GM19043 (cell line): Measurements from ENCODE around the gene PDYN.

ENCODE experiments used
- ATAC-seq: cut with Tn5 transposase; IDR thresholded peaks from one replicate; pipeline ENCODE4 v1.9.1; 2021; ENCODE audit warnings: low read depth; ENCODE audit not compliant: unreplicated experiment

The PDYN gene

GRCh38 chr20:1952737-1953530 lies 40.9 kb downstream of the PDYN start:
- ATAC-seq: no peak

- ATAC-seq: no peak
Measured at GRCh38 chr20:1951436-1952115, 42.3 kb downstream of the PDYN start.

DNA sequence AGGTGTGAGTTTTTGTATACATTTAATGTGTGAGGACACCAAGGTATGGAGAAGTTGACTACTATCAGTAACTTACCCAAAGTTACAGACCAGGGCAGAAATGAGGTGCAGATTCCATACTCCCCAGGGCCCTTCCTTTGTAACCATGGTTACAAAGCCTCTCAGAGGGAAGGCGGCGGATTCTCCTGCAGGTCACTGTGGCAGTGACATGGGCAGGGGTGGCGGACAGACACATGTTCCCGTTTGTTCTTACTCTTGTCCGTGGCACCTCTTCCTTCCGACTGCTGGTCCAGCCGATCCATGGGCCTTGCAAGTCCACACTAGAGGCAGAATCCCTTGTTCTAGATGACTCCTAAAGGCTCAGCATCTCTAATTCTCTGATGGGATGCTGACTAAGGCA lies 43.0 kb downstream of the PDYN start:
- ATAC-seq: no peak

GRCh38 chr20:1949347-1950100 lies 44.3 kb downstream of the PDYN start:
- ATAC-seq: no peak

GRCh38 chr20:1947535-1947846 lies 46.4 kb downstream of the PDYN start:
- ATAC-seq: no peak

GRCh38 chr20:1946762-1947534 lies 46.9 kb downstream of the PDYN start:
- ATAC-seq: no peak

DNA sequence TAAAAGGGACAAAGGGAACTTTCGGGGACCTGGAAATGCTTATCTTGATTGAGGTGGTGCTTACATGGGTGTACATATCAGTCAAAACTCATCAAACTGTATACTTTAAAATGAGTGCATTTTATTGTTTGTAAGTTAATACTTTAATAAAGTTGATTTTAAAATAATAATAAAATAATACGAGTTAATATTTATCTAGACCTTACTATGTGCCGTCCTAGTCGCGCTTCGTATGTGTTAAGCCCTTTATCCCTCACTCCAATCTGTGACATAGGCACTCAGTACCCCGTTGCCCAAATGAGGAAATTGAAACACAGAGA lies 47.5 kb downstream of the PDYN start:
- ATAC-seq: no peak

DNA sequence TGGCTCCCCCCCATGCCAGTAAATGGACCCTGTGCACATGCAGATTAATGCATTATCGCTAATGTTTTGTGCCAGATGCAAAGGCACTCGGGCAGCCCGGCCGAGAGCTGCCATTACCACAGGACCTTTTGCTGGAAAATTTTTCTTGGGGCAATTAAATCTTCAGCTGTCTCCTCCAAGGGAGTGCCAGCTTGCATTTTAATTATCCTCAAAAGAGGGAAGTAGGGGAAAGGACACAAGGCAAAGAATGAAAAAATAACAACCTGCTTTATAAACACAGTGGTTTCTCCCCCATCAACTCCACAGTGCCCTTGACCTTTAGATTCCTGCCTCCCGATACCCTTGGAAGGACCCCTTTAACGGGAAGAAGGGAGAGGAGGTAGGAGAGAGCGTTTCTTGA lies 48.2 kb downstream of the PDYN start:
- ATAC-seq: no peak

- ATAC-seq: no peak
Measured at GRCh38 chr20:1945134-1945618, 48.7 kb downstream of the PDYN start.

DNA sequence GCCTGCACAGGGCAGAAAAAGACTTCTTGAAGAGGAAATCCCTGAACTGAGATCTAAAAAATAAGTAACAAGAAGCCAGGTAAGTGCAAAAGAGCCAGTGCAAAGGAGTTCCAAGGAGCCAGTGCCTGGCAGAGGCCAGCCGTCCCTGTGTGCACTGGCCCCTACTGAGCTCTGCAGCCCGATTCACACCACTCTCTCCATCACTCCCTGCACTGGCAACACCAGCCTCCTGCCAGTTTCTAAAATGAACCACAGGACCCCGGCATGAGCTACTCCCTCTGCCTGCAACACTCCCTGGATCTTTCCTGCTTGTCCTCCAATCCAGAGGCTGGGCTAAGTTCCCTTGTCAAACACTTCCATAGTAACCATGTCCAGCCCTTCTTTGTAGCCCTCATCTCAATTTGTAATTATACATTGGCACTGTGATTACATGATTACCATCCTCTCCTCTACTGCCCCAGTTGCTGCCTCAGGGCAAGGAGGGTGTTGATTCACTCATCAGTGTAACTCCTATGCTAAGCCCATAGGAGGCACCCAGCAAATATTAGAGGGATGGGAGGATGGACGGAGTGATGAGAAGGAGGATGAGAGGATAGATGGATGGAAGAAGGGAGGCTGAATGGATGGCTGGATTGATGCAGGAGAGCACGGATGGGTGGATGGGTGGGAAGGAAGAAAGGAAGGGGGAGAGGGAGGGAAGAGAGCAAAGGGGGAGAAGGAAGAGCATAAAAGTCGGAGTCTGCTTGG lies 49.3 kb downstream of the PDYN start:
- ATAC-seq: no peak

DNA sequence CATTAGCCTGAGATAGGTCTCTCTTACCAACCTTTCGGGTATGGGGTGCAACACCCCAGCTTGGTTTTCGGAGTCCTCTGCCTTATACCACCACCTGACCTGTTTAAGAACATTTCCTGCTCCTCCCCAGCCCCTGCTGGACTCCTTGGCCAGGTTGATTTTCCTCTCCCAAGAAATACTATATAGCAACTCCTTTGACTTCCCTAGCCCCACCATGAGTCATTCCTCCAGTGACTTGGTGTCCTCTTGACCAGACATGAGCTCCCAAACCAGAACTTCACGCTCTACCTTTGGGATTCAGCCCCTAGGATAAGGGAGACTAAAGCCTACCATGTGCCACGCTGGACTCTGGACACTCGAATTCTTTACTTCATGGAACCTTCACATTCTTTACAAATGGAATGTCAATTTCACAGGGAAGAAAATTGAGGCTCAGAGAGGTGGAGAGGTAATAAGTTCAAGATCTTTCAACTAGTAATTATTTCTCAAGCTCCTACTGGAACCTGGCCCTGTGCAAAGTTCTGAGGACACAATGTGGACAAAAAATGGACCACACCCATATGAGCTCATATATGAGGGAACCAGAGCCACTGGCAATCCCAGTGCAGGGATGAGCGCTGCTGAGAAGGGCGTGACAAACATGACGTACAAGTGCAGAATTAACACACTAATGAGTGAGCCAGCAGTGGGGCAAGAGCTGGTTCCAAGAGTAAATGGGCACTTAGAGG lies 50.4 kb downstream of the PDYN start:
- no peak for ATAC-seq

- no peak for ATAC-seq
Measured at GRCh38 chr20:1942486-1943274, 51.2 kb downstream of the PDYN start.

DNA sequence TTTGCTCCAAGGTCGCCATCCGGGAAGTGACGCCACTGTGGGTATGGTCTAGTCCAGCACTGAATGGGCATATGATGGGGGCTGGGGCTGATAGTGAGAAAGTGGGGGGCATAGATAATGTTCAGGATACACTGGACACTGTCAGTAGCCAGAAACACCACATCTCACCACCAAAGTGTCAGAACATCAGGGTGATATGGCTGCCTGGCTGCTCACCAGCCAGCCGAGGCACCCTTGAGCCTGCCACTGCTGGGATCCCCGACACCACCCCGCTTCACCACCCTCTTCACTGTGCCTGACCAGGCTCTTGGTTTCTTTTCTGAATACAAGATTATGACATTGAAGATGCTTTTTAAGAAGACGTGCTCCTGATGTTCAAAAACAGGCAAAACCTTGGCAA lies 51.8 kb downstream of the PDYN start:
- ATAC-seq: no peak

DNA sequence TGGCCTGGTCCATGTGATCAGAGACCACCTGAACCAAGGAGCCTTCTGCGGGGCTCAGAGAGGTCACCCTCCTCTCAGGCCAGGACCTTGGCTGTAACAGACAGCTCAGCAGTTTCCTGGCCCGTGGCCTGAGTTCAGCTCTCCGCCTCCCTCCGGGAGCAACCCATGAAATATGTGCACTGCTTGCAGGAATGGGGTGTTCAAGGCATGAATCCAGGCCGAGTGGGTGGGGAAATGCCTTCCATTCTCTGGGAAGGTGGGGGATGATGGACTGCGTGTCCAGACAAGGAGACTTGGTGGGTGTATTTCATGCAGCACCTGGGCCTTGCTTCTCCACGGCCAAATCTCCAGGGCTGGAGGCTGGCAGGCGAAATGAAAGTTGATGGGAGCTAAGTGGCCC lies 52.6 kb downstream of the PDYN start:
- ATAC-seq: no peak

- no peak for ATAC-seq
Measured at GRCh38 chr20:1940581-1940980, 53.3 kb downstream of the PDYN start.

DNA sequence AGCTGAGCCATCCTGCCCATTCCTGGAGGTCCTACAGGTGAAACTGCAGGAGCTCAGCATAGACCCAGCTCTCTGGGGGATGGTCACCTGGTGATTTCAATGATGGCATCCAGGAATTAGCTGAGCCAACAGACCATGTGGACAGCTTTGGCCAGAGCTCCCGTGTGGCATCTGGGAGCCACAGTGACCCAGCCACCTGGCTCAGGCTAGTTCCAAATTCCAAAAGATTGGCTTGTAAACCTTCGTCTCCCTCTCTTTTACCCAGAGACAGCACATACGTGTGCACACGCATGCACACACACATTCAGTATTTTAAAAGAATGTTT lies 54.6 kb downstream of the PDYN start:
- no peak for ATAC-seq

DNA sequence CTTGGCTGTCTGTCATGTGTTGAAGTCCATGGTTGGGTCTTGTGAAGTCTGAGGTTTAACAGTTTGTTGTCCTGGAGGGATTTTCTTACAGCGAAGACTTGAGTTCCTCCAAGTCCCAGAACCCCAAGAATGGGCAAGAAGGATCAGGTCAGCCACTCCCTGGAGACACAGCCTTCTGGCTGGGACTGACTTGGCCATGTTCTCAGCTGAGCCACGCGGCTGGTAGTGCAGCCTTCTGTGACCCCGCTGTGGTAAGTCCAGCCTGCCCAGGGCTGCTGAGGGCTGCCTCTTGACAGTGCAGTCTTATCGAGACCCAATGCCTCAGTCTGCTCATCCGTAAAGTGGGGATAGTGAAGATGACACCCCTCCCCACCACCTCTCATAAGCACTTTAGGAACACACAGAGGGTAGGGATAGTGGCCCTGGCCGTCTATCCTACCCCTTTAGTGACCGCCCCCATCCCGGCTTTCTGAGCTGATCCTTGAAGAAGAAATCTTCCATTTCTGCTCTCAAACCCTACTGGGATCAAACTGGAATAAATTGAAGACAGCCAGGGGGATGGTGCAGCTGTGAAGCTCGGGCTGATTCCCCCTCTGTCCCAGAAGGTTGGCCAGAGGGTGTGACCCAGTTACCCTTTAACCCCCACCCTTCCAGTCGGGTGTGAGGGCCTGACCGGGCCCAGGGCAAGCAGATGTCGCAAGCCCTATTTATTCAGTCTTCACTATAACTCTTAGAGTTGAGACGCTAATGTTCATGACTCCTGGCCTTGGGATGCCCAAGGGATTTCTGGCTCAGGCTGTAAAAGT lies 55.2 kb downstream of the PDYN start:
- ATAC-seq: no peak

DNA sequence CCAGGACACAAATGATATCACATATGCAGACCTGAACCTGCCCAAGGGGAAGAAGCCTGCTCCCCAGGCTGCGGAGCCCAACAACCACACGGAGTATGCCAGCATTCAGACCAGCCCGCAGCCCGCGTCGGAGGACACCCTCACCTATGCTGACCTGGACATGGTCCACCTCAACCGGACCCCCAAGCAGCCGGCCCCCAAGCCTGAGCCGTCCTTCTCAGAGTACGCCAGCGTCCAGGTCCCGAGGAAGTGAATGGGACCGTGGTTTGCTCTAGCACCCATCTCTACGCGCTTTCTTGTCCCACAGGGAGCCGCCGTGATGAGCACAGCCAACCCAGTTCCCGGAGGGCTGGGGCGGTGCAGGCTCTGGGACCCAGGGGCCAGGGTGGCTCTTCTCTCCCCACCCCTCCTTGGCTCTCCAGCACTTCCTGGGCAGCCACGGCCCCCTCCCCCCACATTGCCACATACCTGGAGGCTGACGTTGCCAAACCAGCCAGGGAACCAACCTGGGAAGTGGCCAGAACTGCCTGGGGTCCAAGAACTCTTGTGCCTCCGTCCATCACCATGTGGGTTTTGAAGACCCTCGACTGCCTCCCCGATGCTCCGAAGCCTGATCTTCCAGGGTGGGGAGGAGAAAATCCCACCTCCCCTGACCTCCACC lies 56.4 kb downstream of the PDYN start:
- ATAC-seq: no peak
